GM12891 (cell line): Measurements from ENCODE around the gene TIFAB.

Experiments
- POLR2A ChIP-seq: IDR thresholded peaks from 2 replicates; pipeline ENCODE4 v1.6.1; 2011; ENCODE audit warnings: low read depth, low read length, control low read depth
- POLR2AphosphoS5 ChIP-seq: IDR thresholded peaks from 2 replicates; pipeline ENCODE4 v1.6.1; 2011; ENCODE audit warnings: low read depth, low read length, control low read depth
- SPI1 ChIP-seq: IDR thresholded peaks from 2 replicates; pipeline ENCODE4 v1.6.1; 2011; ENCODE audit warnings: low read depth, low read length, control low read depth
- TAF1 ChIP-seq: IDR thresholded peaks from 2 replicates; pipeline ENCODE4 v1.6.1; 2011; ENCODE audit warnings: low read depth, low read length, control low read depth

DNA sequence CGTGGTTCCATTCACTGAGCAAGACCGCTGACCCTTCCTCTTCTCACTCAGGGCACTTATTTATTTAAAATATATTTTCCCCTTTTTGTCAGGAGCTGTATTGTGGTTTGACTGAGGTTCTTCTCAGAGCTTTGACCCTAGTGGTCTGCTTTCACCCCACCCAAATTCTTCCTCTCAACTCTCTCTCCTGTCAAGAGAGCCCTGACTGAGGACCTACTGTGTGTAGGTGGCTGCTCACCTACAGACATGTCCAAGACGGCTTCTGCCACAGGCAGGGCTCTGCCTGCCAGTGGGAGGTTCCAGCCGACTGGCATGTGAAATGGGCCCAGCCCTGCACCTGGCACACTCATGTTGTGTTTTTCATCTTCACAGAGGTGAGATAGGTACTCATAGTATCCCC lies 10.2 kb downstream of the TIFAB start:
- TF ChIP-seq POLR2A: no peak
- no peak for TF ChIP-seq SPI1
- no peak for TF ChIP-seq POLR2AphosphoS5
- no peak for TF ChIP-seq TAF1
